Progenitor cell of endocrine pancreas (in vitro differentiated cells): ENCODE data around the gene BRICD5. TPM values are rescaled to one million over a fixed set of nuclear protein-coding genes. Genes with fewer than 3 reads are reported as not detected.

Source experiments
- DNase-seq: peaks from one replicate; pipeline ENCODE4 v3.0.0; 2021; ENCODE audit warnings: low spot score; ENCODE audit not compliant: unreplicated experiment
- H3K27ac Mint-ChIP-seq: 2 replicates; pipeline ENCODE4 v1.8.0; 2021; ENCODE audit warnings: mild to moderate bottlenecking, moderate library complexity, mixed read lengths
- H3K27me3 Mint-ChIP-seq: 2 replicates; pipeline ENCODE4 v1.8.0; 2021; ENCODE audit warnings: mixed read lengths
- H3K36me3 Mint-ChIP-seq: 2 replicates; pipeline ENCODE4 v1.8.0; 2022; ENCODE audit warnings: mixed read lengths; ENCODE audit not compliant: insufficient read depth
- H3K4me1 Mint-ChIP-seq: 2 replicates; pipeline ENCODE4 v1.8.0; 2021; ENCODE audit warnings: low read depth, mixed read lengths
- H3K4me3 Mint-ChIP-seq: 2 replicates; pipeline ENCODE4 v1.8.0; 2021; ENCODE audit warnings: low read depth, mild to moderate bottlenecking, moderate library complexity, mixed read lengths
- H3K9me3 Mint-ChIP-seq: 2 replicates; pipeline ENCODE4 v1.8.0; 2021; ENCODE audit warnings: low read depth, mixed read lengths
- CTCF ChIP-seq: fragments of 200-600 bp; sonication (generic); IDR thresholded peaks from one replicate; pipeline ENCODE4 v1.5.0; 2021; ENCODE audit warnings: antibody characterized with exemption, mild to moderate bottlenecking; ENCODE audit not compliant: unreplicated experiment
- total RNA-seq: library from RNA; stranded (reverse); gene quantifications from 2 replicates; pipeline ENCODE4 v1.2.1, GENCODE V29; 2021

The BRICD5 gene
- total RNA-seq, 1 donor from 2014 or later = 24.6 TPM

GRCh38 chr16:2189252-2189893 is 21.3 kb downstream of the BRICD5 start:
- no peaks in the 10 kb centered on the region for H3K27me3 Mint-ChIP-seq
- TF ChIP-seq CTCF = no peak
- H3K4me1 Mint-ChIP-seq = no peaks in the 10 kb centered on the region
- H3K9me3 Mint-ChIP-seq = no peaks in the 10 kb centered on the region
- H3K27ac Mint-ChIP-seq = no peak overlapping the region
- no peak overlapping the region for H3K4me3 Mint-ChIP-seq
- DNase-seq = no peak
- H3K36me3 Mint-ChIP-seq = no peaks in the 10 kb centered on the region

GRCh38 chr16:2188395-2188794 is 22.3 kb downstream of the BRICD5 start:
- no peak overlapping the region for H3K4me3 Mint-ChIP-seq
- no peak overlapping the region for H3K27ac Mint-ChIP-seq
- no peak for DNase-seq
- H3K9me3 Mint-ChIP-seq = no peaks in the 10 kb centered on the region
- no peaks in the 10 kb centered on the region for H3K36me3 Mint-ChIP-seq
- no peak for TF ChIP-seq CTCF
- no peaks in the 10 kb centered on the region for H3K4me1 Mint-ChIP-seq
- H3K27me3 Mint-ChIP-seq = no peaks in the 10 kb centered on the region

- Mint-ChIP-seq H3K27me3 (no peaks in the 10 kb centered on the region), H3K27ac (no peak overlapping the region), H3K9me3 (no peaks in the 10 kb centered on the region), H3K4me3 (no peak overlapping the region), H3K36me3 (peaks cover under 1% of the 10 kb centered on the region), H3K4me1 (no peaks in the 10 kb centered on the region)
- no peak for TF ChIP-seq CTCF
- no peak for DNase-seq
Measured at GRCh38 chr16:2187212-2187611, 23.5 kb downstream of the BRICD5 start.

GRCh38 chr16:2186505-2186904 is 24.2 kb downstream of the BRICD5 start:
- Mint-ChIP-seq H3K4me3 (no peak overlapping the region), H3K9me3 (no peaks in the 10 kb centered on the region), H3K27ac (no peak overlapping the region)

GRCh38 chr16:2186064-2186463 is 24.6 kb downstream of the BRICD5 start:
- Mint-ChIP-seq H3K4me3 (no peak overlapping the region), H3K4me1 (no peaks in the 10 kb centered on the region), H3K36me3 (peaks cover 2% of the 10 kb centered on the region), H3K27ac (no peak overlapping the region), H3K9me3 (no peaks in the 10 kb centered on the region), H3K27me3 (no peaks in the 10 kb centered on the region)
- TF ChIP-seq CTCF = no peak
- DNase-seq = no peak

More at GRCh38 chr16:2186505-2186904, 24.2 kb downstream of the BRICD5 start:
- no peak for TF ChIP-seq CTCF
- Mint-ChIP-seq H3K4me1 (no peaks in the 10 kb centered on the region), H3K27me3 (no peaks in the 10 kb centered on the region), H3K36me3 (peaks cover 2% of the 10 kb centered on the region)
- DNase-seq = no peak
